IPS-18c (cell line): ENCODE data around the gene POPDC2.
A peak's percentile ranks its signal among the peaks of the same experiment; 100 is the strongest.
"Not testable (repeated sequence)": the region's sequence is repeated elsewhere in the genome, so short reads cannot be mapped to it uniquely, and the experiment has no call there.

Experiments used
- H3K4me3 ChIP-seq: 2 replicates; pipeline ENCODE4 v1.7.0; 2013; ENCODE audit warnings: low read depth, mild to moderate bottlenecking, low read length, moderate library complexity; ENCODE audit not compliant: insufficient read depth
- H3K9me3 ChIP-seq: one replicate; pipeline ENCODE4 v1.6.1; 2013; ENCODE audit warnings: mild to moderate bottlenecking, low read length, moderate library complexity; ENCODE audit not compliant: control insufficient read depth, insufficient read depth

POPDC2 gene, protein sequence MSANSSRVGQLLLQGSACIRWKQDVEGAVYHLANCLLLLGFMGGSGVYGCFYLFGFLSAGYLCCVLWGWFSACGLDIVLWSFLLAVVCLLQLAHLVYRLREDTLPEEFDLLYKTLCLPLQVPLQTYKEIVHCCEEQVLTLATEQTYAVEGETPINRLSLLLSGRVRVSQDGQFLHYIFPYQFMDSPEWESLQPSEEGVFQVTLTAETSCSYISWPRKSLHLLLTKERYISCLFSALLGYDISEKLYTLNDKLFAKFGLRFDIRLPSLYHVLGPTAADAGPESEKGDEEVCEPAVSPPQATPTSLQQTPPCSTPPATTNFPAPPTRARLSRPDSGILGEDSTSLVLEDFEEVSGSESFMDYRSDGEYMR

DNA sequence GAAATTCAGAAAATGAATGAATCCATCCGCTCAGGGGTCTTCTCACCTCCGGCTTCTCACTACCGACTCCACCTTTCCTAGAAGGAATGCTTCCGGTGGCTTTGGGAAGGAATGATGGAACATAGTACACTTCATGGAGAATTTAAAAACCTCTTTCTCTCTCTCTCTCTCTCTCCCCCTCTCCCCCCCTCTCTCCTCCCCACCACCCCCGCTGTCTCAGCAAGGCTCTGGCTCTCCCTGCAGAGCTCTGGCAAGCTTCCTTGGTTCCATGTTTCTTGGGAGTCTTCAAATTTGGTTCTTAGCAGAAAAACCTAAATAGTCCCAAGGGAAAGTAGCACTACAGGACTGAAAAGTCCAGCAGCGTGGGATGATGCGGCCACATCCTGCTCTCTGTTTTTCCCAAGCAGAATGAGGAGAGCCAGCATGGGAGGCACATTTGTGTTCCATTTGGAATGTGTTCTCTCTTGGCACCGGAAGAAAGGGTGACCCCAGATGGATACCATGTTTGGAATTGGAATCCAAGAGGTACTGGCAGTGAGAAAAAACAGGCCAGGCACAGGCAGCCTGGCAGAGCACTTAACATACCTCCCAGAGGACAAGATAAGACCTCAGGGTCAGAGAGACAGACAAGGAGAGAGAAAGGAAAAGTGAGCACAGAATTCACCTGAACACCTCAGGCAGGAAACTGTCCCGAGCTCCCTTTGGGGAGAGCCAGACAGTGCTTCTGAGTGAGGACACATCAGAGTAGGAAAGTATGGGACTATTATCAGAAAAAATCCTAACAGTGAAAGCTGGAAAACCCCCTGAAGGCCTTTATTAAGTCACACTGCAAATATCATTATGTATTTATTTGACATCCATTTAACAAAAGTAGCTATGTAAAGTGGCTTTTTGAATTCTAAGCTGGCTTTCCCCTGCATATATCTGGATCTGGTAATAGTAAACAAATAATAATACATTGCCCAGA lies at the start of gene POPDC2:
Gene POPDC2 (minus strand): TSS at position 116 of the 967 bp plus-strand sequence. CDS start 166 bp downstream, outside the sequence.
- H3K9me3 ChIP-seq: no peaks in the 10 kb centered on the region
- no peak within 1 kb of the TSS for H3K4me3 ChIP-seq

DNA sequence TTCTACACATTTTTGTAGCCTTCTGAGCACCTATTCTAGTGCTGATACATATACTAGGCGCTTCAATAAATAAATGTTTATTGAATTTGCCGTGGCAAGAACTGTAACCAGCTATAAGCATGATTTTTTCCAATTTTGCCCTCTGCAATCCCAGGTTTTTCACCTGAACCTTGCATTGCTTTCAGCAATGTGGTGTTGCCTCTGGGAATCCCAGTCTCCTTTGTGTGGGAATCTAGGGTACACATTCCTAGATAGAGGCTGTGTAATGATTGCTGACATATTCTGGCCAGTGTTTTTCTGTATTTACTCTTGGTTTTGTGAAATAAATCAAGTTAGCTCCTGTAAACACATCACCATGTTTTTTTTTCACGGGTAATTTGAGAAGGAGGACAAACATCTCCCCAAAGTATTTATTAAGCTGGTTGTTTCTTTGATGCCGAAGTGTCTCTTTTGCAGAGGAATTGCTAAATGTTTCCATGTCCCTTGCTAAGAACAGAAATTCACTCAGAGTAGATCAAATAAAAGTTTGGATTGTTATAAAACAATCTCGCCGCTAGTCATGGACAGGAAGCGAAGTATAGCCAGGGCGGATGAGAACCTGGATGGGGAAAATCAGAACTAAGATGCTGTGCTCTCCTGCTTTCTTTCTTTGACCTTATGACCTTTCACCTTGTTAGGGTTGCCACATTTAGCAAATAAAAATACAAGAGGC lies 43.6 kb upstream of the POPDC2 start:
- no peaks in the 10 kb centered on the region for H3K9me3 ChIP-seq

DNA sequence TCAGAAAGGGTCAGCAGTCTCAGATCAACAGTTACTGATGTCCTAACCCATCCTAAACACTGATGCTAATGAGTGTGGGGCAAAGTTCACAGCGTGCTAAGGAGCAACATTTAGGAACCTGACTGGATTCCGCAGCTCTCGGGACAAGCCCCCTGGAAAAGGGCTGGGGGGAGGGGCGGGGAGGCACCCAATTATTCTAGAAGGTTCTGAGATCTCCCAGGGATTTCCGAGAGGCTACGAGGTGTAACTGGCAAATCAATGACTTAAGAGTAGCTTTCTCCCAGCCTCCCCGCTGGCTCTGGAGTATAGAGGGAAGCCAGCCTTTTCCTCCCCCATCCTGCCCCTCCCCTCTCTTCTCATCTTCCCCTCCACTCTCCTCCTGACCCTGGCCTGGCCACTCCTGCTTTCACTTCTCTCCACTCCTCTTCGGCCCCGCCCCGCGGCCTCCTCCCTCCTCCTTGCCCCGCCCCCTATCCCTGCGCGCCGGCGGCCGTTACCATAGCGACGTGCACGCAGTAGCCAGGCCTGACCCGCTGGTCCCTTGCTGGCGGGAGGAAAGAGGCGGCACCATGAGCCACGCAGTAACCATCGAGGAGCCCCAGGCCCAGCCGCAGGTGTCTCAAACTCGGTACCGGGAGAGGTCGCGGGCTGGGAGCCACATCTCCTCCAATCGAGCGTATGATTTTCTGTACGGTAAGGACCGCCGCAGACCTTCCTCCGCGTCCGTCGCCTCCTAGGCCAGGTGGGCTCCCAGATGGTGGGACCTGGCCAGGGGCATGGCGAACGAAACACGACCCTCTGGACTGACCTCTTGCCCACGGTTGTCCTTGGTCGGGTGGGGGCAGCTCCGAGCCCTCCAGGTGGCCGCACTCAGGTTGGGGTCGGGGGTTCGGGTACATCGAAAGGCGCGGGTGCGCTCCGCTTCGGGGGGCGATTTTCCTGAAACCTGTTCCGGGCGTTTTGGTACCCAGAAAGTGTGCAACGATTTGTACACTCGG lies 42.4 kb upstream of the POPDC2 start, which contains the start of gene CFAP91:
Gene CFAP91 (plus strand): TSS at position 493 of the 998 bp plus-strand sequence. CDS start 77 bp downstream, at position 570.
- Histone ChIP-seq H3K4me3 (peak within 1 kb of the TSS; percentile 78), H3K9me3 (no peaks in the 10 kb centered on the region)

More for the DNA sequence above, 43.6 kb upstream of the POPDC2 start:
- H3K4me3 ChIP-seq: peak overlapping the region; percentile 78; the same call in 1 of the 2 replicates

DNA sequence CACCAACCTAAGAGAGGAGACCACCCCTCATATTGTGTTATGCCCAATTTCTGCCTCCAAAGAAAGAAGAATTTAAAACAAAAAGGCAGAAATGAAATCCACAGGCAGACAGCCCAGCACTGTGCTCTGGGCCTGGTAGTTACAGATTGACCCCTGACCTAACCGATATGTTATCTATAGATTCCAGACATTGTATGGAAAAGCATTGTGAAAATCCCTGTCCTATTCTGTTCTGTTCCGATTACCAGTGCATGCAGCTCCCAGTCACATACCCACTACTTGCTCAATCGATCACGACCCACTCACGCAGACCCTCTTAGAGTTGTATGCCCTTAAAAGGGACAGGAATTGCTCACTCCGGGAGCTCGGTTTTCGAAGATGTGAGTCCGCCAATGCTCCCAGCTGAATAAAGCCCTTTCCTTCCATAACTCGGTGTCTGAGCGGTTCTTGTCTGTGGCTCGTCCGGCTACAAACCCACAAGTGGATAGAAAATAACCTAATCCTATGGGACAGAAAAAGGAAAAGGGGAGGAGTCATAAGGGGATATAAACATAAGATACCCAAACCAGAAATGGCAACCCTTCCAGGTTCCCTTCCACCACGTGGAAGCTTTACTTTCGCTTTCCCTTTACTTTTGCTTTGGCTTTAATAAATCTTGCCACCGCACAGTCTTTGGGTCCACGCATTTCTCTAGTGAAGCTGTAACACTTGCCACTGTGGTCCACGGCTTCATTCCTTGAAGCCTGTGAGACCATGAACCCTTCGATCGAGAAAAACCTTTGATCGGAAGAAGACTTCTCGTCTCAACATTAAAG lies 40.7 kb upstream of the POPDC2 start:
- Histone ChIP-seq H3K4me3 (no peak overlapping the region), H3K9me3 (no peaks in the 10 kb centered on the region)

DNA sequence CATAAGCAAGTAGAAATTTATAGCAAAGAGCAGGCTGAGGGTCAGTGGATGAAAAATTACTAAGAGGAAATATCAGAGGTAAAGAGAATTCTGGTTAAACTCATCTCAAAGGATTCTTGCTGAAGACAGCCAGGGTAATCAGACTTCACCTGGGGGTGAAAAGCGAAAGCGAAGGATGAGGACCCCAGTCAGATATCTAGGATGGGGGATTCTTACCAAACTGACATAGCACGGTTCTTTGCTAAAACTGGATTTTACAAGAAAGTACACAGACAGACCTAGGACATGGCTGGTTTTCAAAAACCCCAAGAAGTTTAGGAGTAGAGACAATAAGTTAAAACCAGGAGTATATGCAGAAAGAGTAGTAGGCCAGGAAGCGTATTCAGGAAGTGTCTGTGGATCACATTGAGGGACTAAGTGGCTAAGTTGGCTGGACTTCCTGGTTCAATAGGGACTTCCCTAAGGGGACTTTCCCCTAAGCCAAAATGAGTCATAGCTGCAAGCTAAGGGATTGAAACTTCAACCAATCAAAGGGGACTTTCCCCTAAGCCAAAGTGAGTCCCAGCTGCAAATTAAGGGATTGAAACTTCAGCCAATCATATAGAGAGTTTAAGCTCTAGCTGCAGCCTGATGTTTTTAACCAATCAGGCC lies 40.0 kb upstream of the POPDC2 start:
- no peak overlapping the region for H3K4me3 ChIP-seq

DNA sequence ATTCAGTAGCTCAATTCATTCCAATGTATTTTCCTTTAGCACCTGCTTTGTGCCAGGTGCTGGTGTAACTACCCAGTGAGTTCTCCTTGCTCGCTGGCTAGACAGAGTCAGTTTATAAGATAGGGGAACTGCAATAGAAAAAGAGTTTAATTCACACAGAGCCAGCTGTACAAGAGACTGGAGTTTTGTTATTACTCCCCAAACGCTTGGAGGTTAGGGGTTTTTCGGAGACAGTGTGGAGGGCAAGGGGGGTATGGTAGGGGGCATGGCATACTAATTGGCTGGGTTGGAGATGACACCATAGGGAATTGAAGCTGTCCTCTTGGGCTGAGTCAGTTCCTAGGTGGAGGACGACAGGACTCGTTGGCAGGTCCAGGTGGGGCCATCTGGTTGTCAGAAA lies 37.0 kb upstream of the POPDC2 start:
- H3K9me3 ChIP-seq: no peaks in the 10 kb centered on the region
- H3K4me3 ChIP-seq: no peak overlapping the region

More for the DNA sequence above, 40.0 kb upstream of the POPDC2 start:
- no peaks in the 10 kb centered on the region for H3K9me3 ChIP-seq

DNA sequence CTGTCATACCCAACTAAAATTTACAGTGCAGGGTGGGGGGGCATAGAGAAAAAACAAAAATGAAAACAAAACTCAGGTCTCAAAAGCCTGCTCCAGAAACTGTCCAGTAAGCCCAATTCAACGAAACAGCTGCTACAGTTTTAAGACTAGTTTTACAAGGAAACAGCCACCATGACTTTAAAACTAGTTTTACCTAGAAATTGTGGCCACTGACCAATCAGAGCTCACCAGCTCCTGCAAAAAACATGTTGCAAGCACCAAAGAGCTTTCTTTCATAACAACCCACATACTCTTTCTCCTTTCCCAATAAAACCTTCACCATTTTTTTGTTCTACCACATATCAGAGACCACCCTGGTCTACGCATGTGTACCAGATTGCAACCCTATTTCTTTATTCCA lies 35.1 kb upstream of the POPDC2 start:
- no peak overlapping the region for H3K4me3 ChIP-seq
- no peaks in the 10 kb centered on the region for H3K9me3 ChIP-seq

DNA sequence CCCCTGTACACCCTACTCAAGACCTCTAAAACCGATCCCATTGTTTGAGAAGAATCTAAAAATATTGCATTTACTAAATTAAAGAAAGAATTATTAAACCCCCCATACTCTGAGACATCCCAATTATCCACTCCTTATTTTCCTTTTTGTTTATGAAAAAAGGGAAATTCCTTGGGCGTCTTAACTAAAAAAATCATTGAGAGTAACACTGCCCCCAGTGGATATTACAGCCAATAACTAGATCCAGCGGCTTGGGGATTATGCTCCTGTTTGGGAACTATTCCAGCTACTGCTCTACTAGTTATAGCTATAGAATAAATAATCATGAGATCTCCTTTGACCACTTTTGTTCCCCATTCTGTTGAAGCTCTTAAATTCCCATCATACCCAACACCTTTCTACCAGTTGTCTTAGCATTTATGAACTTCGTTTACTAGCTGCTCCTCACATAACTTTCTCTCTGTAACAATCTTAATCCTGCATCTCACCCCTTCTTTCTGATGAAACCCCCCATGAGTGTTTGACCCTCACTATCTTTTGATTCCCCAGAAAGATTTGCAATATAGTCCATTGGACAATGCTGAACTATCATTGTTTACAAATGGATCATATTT lies 29.8 kb upstream of the POPDC2 start:
- no peaks in the 10 kb centered on the region for H3K9me3 ChIP-seq
- no peak overlapping the region for H3K4me3 ChIP-seq

DNA sequence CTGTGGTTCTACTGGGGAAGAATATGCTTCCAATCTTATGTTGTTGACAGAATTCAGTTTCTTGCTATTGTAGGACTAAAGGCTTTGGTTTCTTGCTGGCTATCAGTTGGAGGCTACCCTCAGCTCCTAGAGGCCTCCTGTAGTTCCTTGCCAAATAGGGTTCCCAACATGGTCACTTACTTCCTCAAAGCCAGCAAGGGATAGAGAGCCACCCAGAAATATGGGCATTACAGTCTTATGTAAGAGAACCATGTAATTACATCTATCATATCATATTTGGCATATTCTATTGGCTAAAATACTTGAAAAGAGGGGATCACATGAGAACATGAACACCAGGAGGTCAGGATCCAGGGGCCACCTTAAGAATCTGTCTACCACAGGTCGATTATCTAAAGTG lies 23.0 kb upstream of the POPDC2 start:
- H3K4me3 ChIP-seq: no peak overlapping the region
- H3K9me3 ChIP-seq: no peaks in the 10 kb centered on the region

DNA sequence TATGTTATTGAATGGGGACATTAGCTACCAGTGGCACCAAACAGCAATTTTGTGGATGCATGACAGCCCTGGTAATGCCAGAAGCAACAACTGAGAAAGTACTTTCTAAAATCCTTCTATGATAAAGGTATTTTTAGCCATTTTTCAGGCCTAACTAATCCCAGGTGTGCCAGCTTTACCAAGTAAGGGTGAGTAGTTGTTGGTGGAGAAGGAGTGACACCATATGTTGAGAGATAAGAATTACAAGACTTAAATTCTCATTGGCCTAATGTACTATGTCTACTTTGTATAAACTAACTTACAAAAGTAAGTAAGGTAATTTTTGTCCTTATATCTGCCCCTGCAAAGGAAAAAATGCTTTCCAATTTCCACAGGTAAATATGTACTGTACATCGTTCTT lies 20.9 kb upstream of the POPDC2 start:
- Histone ChIP-seq H3K4me3 (no peak overlapping the region), H3K9me3 (no peaks in the 10 kb centered on the region)

DNA sequence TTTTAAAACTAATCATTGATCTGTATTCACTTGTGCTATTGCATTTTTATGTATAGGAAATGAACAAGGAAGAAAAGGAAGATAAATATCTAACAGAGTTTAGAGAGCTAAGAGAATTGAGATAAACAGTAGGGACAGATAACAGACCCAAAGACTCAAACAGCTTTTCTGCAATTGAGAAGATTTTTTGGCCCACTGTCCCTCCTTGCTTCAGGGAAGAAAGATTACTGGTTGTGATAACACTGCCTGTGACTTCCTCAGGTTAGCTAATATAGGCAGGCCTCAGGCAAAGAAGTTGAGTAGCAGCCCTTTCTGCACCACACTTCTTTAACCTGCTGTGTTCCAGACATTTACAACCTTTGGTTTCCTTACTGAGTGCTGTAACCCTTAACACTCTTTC lies 19.5 kb upstream of the POPDC2 start:
- H3K9me3 ChIP-seq: no peaks in the 10 kb centered on the region
- H3K4me3 ChIP-seq: no peak overlapping the region

DNA sequence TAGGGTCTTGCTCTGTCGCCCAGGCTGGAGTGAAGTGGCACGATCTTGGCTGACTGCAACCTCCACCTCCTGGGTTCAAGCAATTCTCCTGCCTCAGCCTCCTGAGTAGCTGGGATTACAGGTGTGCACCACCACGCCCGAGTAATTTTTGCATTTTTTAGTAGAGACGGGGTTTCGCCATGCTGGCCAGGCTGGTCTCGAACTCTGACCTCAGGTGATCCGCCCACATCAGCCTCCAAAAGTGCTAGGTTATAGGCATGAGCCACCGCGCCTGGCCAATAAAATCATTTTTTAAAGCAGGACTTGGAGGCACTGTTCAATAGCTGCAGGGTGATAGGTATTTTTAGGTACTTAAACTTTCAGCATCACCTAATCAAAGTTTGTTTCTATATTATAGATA lies 17.8 kb upstream of the POPDC2 start:
- H3K9me3 ChIP-seq, H3K4me3 ChIP-seq: not testable (repeated sequence)

DNA sequence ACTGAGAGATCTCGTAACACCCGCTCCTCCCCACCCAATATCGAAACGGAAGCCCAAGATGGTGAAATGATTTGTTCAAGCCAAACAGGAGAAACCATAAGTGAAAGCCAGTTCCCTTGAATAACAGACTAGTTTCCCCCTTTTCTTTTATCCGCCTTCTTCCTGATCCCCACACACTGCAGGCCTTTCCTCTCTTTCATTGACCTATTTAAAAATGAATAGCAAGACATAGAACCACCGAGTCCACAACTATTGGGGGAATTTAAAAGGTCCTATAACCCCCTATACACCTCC lies 17.2 kb upstream of the POPDC2 start:
- peak overlapping the region; percentile 79 for H3K4me3 ChIP-seq

DNA sequence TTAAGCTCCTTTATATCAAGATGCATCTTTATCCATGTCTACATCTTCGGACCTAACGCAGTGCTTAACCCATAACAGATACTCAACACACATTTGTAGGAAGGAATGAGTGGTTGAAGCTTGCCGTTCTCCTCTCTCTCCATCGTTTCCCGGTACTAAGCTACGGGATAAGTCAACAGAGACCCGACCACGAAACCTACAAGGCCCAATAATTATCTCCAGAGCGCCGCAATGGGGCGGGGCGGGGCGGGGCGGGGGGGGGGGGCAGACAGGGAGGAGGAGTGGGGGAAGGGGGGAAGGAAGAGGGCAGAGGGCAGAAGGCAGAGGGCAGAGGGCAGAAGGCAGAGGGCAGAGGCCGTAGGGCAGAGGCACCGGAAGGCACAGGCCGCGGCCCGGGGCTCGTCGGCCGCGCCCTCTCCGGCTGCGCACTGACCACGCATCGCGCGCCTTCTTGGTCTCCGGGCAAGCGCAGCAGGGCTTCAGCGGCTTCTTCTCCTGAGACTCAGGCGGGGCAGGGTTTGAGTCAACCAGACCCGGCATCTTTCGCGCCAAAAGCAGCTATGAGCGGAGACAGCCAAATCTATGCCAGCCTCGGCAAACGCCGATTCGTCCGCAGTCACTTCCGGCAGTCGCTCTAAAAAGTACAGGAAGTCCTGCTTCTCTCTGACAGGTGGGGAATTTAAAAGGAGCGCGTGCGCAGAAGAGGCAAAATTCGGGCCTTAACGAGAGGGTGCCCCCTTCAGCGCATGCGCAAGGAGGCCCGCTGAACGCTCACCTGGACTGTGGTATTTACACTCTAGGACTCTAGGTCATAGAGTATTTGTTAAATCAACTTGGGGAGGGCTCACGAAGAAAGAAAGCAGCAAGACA lies 16.6 kb upstream of the POPDC2 start, which contains the start of gene COX17:
Gene COX17 (minus strand): TSS at position 636 of the 870 bp plus-strand sequence. CDS start 96 bp downstream, at position 540.
- Histone ChIP-seq H3K9me3 (no peaks in the 10 kb centered on the region), H3K4me3 (peak within 1 kb of the TSS; percentile 79)

More for the DNA sequence above, 17.2 kb upstream of the POPDC2 start:
- H3K9me3 ChIP-seq: no peaks in the 10 kb centered on the region
